ENCODE measurements around the gene EIF3I. TPM values are rescaled to one million over a fixed set of nuclear protein-coding genes. Genes with fewer than 3 reads are reported as not detected.

Gene EIF3I
- polyA plus RNA-seq, 2 of the 4 experiments (the other 2 are of a cell fraction), result 300 to 318 TPM

- H3K4me2 ChIP-seq, result peak within 1 kb of the TSS; percentile 95
- CTCF ChIA-PET, result interaction anchor here (0.6 to 1.7 kb wide), 3 partner anchors 26 to 534 kb away, joined by 5 to 9 read pairs (median 7); no protein-coding TSS in a partner anchor
- FAIRE-seq, result no peak
- no peaks in the 10 kb centered on the region for H3K9me3 ChIP-seq
- ATAC-seq, result peak; percentile 94 to 95
- H3K4me3 ChIP-seq, result peak within 1 kb of the TSS; percentile 90
- WGBS (ENCODE audit: missing lambda C conversion rate), result 0% methylated on average over 4 of the region's 79 CpGs
- peak within 1 kb of the TSS; percentile 89 to 94 for H3K27ac ChIP-seq
- DNase-seq (ENCODE audit: low read depth in 1 of 2, low spot score in 1 of 2), result peak; percentile 90 to 92
- H3K4me1 ChIP-seq, result peaks cover 33% of the 10 kb centered on the region
- POLR2A ChIA-PET, result interaction anchor here (0.5 to 2.0 kb wide), 17 partner anchors 12 to 153 kb away, joined by 3 to 16 read pairs (median 4); partner anchors contain the start of genes CCDC28B, IQCC and KPNA6
- TF ChIP-seq ZSCAN20 (CRISPR knock-in tag; IDR thresholded peaks at IDR 0.05) (no peak), RARB (CRISPR knock-in tag; IDR thresholded peaks at IDR 0.05) (no peak), ATOH8 (CRISPR knock-in tag; IDR thresholded peaks at IDR 0.05; ENCODE audit: low read depth) (0 out of 2 replicates have a peak, but pooled peaks have one; percentile 65), ZFP36 (IDR thresholded peaks at IDR 0.05; ENCODE audit: borderline replicate concordance, partially characterized antibody) (no peak), MAZ (IDR thresholded peaks at IDR 0.05; ENCODE audit: borderline replicate concordance, low read depth, low read length) (no peak), PHF8 (IDR thresholded peaks at IDR 0.05; ENCODE audit: borderline replicate concordance, low read depth) (peak; percentile 74; the same call in 1 of the 2 replicates), HOXB5 (CRISPR knock-in tag; IDR thresholded peaks at IDR 0.05) (peak; percentile 75; the same call in 1 of the 2 replicates), BCL3 (IDR thresholded peaks at IDR 0.05) (0 out of 3 replicates have a peak, but pooled peaks have one; percentile 54), CTCF (IDR thresholded peaks at IDR 0.05) (no peak), NR3C1 (IDR thresholded peaks at IDR 0.05) (no peak), HEYL (CRISPR knock-in tag; IDR thresholded peaks at IDR 0.05) (no peak), USF2 (IDR thresholded peaks at IDR 0.05) (peak; percentile 40), RFX5 (IDR thresholded peaks at IDR 0.05) (no peak), FOSB (CRISPR knock-in tag; IDR thresholded peaks at IDR 0.05) (no peak; the same call in 1 of the 2 replicates), RCOR1 (IDR thresholded peaks at IDR 0.05; ENCODE audit: low read depth, low read length) (no peak), HES2 (IDR thresholded peaks at IDR 0.05) (no peak), HDAC2 (IDR thresholded peaks at IDR 0.05) (no peak), ELK1 (IDR thresholded peaks at IDR 0.05; ENCODE audit: low read depth, low read length) (no peak), GATA3 (IDR thresholded peaks at IDR 0.05; ENCODE audit: borderline replicate concordance) (0 out of 2 replicates have a peak, but pooled peaks have one; percentile 6), ZNF302 (CRISPR knock-in tag; IDR thresholded peaks at IDR 0.05) (no peak), TFCP2L1 (CRISPR knock-in tag; IDR thresholded peaks at IDR 0.05) (no peak), MAX (IDR thresholded peaks at IDR 0.05) (peak; percentile 88), ESRRA (IDR thresholded peaks at IDR 0.05; ENCODE audit: borderline replicate concordance, low read length) (no peak), PBX3 (IDR thresholded peaks at IDR 0.05) (no peak), POLR2A (IDR thresholded peaks at IDR 0.05; ENCODE audit: low read length) (peak; percentile 64), RAD21 (conservative IDR thresholded peaks at IDR 0.05 in 1 of 2, IDR thresholded peaks at IDR 0.05 in 1 of 2) (no peak), SREBF2 (IDR thresholded peaks at IDR 0.05) (no peak), JUN (IDR thresholded peaks at IDR 0.05) (peak; percentile 68 to 89; a peak in 4 of 5 replicates), CHD4 (IDR thresholded peaks at IDR 0.05; ENCODE audit: borderline replicate concordance) (no peak), JUNB (IDR thresholded peaks at IDR 0.05) (no peak), E2F6 (IDR thresholded peaks at IDR 0.05; ENCODE audit: borderline replicate concordance, low read depth) (peak; percentile 92), MYC (IDR thresholded peaks at IDR 0.05; ENCODE audit: borderline replicate concordance, low read length) (no peak), HOXA7 (CRISPR knock-in tag; IDR thresholded peaks at IDR 0.05) (no peak)
Measured at GRCh38 chr1:32179443-32180185, 42.6 kb upstream of the EIF3I start, which contains the start of gene TXLNA. TSS of gene TXLNA (plus strand) at chr1:32179675. CDS start at chr1:32180346, 671 bp downstream.

Data from A549 (cell line).